GM23338 (cell line): Measurements from ENCODE around the gene MARCHF2.

ENCODE experiments used
- CREB1 ChIP-seq: fragments of 250-450 bp; sonication (Bioruptor Pico); IDR thresholded peaks from 2 replicates; pipeline ENCODE4 v1.5.0; 2020; ENCODE audit warnings: low read depth, mild to moderate bottlenecking, moderate library complexity
- CTCF ChIP-seq, 2 experiments: fragments of 200-600 bp in 1 of 2; sonication (generic) in 1 of 2; conservative IDR thresholded peaks; 2 replicates each; pipeline versions ENCODE4 v1.5.1 to v1.6.1; 2016 to 2017; ENCODE audit warnings: antibody characterized with exemption in 2 of 2, low read depth in 2 of 2, mild to moderate bottlenecking in 2 of 2, moderate library complexity in 1 of 2
- ETS1 ChIP-seq: IDR thresholded peaks from 2 replicates; pipeline ENCODE4 v1.6.1; 2016; ENCODE audit warnings: antibody characterized with exemption
- EZH2 ChIP-seq: fragments of 200-600 bp; sonication (generic); IDR thresholded peaks from one replicate; pipeline ENCODE4 v1.8.0; 2017; ENCODE audit warnings: antibody characterized with exemption, mild to moderate bottlenecking, low read depth; ENCODE audit not compliant: unreplicated experiment
- EZH2phosphoT487 ChIP-seq: fragments of 200-600 bp; sonication (generic); IDR thresholded peaks from one replicate; pipeline ENCODE4 v1.8.1; 2018; ENCODE audit warnings: antibody characterized with exemption; ENCODE audit not compliant: unreplicated experiment
- JUNB ChIP-seq: IDR thresholded peaks from one replicate; pipeline ENCODE4 v1.6.1; 2016; ENCODE audit warnings: antibody characterized with exemption; ENCODE audit not compliant: unreplicated experiment
- NANOG ChIP-seq: IDR thresholded peaks from 2 replicates; pipeline ENCODE4 v1.6.1; 2016; ENCODE audit warnings: antibody characterized with exemption, borderline replicate concordance
- POLR2AphosphoS5 ChIP-seq: IDR thresholded peaks from 2 replicates; pipeline ENCODE4 v1.6.1; 2016; ENCODE audit warnings: antibody characterized with exemption, low read depth
- REST ChIP-seq: IDR thresholded peaks from one replicate; pipeline ENCODE4 v1.6.1; 2018; ENCODE audit warnings: antibody characterized with exemption; ENCODE audit not compliant: unreplicated experiment
- ZNF114 ChIP-seq: fragments of 250-450 bp; sonication (Bioruptor Pico); IDR thresholded peaks from 2 replicates; pipeline ENCODE4 v1.5.0; 2020; ENCODE audit warnings: mild to moderate bottlenecking, moderate library complexity
- ZNF331 ChIP-seq: fragments of 250-450 bp; sonication (Bioruptor Pico); IDR thresholded peaks from 2 replicates; pipeline ENCODE4 v1.5.0; 2020; ENCODE audit warnings: low read depth, mild to moderate bottlenecking, moderate library complexity

- TF ChIP-seq CTCF (conservative IDR thresholded peaks at IDR 0.05; ENCODE audit: low read depth in 2 of 2) = no peak
- no peak for TF ChIP-seq CREB1 (CRISPR knock-in tag)
- TF ChIP-seq EZH2 = no peak
- TF ChIP-seq REST = no peak
- TF ChIP-seq POLR2AphosphoS5 = no peak
- TF ChIP-seq EZH2phosphoT487 = no peak
- no peak for TF ChIP-seq ETS1
- TF ChIP-seq JUNB = no peak
- no peak for TF ChIP-seq NANOG
- TF ChIP-seq ZNF331 (CRISPR knock-in tag) = no peak
- TF ChIP-seq ZNF114 (CRISPR knock-in tag) = no peak
These were observed 41.1 kb downstream of the MARCHF2 start for GRCh38 chr19:8454218-8454617.
